Adrenal gland (tissue), 5 donors: ENCODE data around the gene GALR3.

Source experiments
- CTCF ChIP-seq, 6 experiments: fragments of 450-650 bp in 4 of 6; fragments of 200-600 bp in 2 of 6; sonication (generic) in 1 of 6; IDR thresholded peaks; 1 replicate in 5 of 6; 2 replicates in 1 of 6; pipeline versions ENCODE4 v1.5.1 to v1.8.0; 2016 to 2021; ENCODE audit warnings: antibody characterized with exemption in 6 of 6, mild to moderate bottlenecking in 2 of 6, moderate library complexity in 1 of 6
- POLR2A ChIP-seq, 2 donors: fragments of 450-650 bp; IDR thresholded peaks; one replicate each; pipeline ENCODE4 v1.6.1; 2017; ENCODE audit warnings: antibody characterized with exemption in 2 of 2, mild to moderate bottlenecking in 2 of 2, moderate library complexity in 1 of 2
- donor health status: DM: no; HTN: no; CAD: no.

GRCh38 chr22:37806409-37807333, 16.5 kb upstream of the GALR3 start:
- TF ChIP-seq CTCF (IDR thresholded peaks at IDR 0.05) (no peak), POLR2A (IDR thresholded peaks at IDR 0.05) (peak in 1 of 2 donors; percentile 11)
